ENCODE results near the gene LONP1. TPM values are rescaled to one million over a fixed set of nuclear protein-coding genes. Genes with fewer than 3 reads are reported as not detected.

LONP1 gene
- total RNA-seq, 1 donor from 2014 or later, result 77.8 TPM

DNA sequence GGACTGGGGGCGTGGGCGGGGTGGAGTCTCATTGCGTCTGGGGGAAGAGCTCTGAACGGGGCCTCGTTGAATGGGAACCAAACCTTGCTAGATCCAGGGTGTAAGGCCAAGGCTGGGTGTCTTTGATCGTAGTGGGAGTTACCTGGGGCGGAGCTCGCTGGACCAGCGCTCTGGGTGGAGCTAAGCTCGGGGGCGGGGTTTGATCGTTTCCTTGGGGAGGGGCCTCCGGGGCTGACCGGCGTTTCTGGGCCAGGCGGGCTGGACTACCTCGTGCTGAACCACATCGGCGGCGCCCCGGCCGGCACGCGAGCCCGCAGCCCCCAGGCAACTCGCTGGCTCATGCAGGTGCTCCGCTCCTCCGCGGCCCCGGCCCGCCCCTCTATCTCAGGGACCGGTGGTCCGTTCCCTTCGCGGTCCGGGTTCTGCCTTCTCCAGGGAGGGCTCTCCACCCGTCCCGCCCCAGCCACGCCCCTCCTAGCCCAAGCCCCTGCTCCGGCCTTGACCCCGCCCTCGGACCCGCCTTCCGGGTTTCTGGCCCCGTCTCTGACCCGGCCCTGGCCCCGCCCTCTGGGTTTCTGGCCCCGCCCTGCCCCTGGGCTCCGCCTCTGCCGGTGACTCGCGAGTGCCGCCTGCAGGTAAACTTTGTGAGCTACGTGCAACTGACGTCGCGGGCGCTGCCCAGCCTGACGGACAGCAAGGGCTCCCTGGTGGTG is 33.1 kb downstream of the LONP1 start:
- Histone ChIP-seq H3K4me3 (ENCODE audit: insufficient read depth, low read depth, low read length) (peak overlapping the region; percentile 55), H3K4me1 (ENCODE audit: insufficient read depth, low read length) (peaks cover 2% of the 10 kb centered on the region), H3K9ac (ENCODE audit: low read length) (no peak overlapping the region), H3K4me2 (ENCODE audit: low read length) (peak overlapping the region; percentile 81), H3K36me3 (ENCODE audit: insufficient read depth, low read length) (no peaks in the 10 kb centered on the region), H3K27ac (ENCODE audit: low read depth, low read length) (no peak overlapping the region), H3K9me3 (ENCODE audit: insufficient read depth, low read depth, low read length) (no peaks in the 10 kb centered on the region), H3K79me2 (ENCODE audit: insufficient read depth, low read length) (peaks cover 18% of the 10 kb centered on the region), H2AFZ (ENCODE audit: low read depth, low read length) (peak overlapping the region; percentile 75), H4K20me1 (ENCODE audit: insufficient read depth, low read length) (peaks cover 17% of the 10 kb centered on the region), H3K27me3 (ENCODE audit: insufficient read depth, low read length) (no peaks in the 10 kb centered on the region)
- TF ChIP-seq CTCF (IDR thresholded peaks at IDR 0.05; ENCODE audit: insufficient read depth, low read depth, low read length) (peak; percentile 41), EZH2 (IDR thresholded peaks at IDR 0.05; ENCODE audit: insufficient read depth, low read length) (no peak)
- FAIRE-seq (no peak), DNase-seq (ENCODE audit: low read depth) (peak; percentile 58)
- Mint-ChIP-seq H3K4me1 (ENCODE audit: low read depth, unreplicated experiment) (no peaks in the 10 kb centered on the region), H3K36me3 (ENCODE audit: low read depth, unreplicated experiment) (peaks cover 12% of the 10 kb centered on the region), H3K27ac (ENCODE audit: unreplicated experiment) (no peak overlapping the region), H3K9me3 (ENCODE audit: unreplicated experiment) (peaks cover 3% of the 10 kb centered on the region), H3K27me3 (ENCODE audit: low read depth, unreplicated experiment) (no peaks in the 10 kb centered on the region), H3K4me3 (ENCODE audit: unreplicated experiment) (peak overlapping the region; percentile 73)

GRCh38 chr19:5686326-5686646 is 33.7 kb downstream of the LONP1 start:
- Histone ChIP-seq H2AFZ (ENCODE audit: low read depth, low read length) (peak overlapping the region; percentile 69), H3K27me3 (ENCODE audit: insufficient read depth, low read length) (no peaks in the 10 kb centered on the region), H3K27ac (ENCODE audit: low read depth, low read length) (no peak overlapping the region), H3K4me1 (ENCODE audit: insufficient read depth, low read length) (no peaks in the 10 kb centered on the region), H4K20me1 (ENCODE audit: insufficient read depth, low read length) (peaks cover 17% of the 10 kb centered on the region), H3K4me2 (ENCODE audit: low read length) (peak overlapping the region; percentile 81), H3K4me3 (ENCODE audit: insufficient read depth, low read depth, low read length) (no peak overlapping the region), H3K36me3 (ENCODE audit: insufficient read depth, low read length) (no peaks in the 10 kb centered on the region), H3K79me2 (ENCODE audit: insufficient read depth, low read length) (peaks cover 13% of the 10 kb centered on the region), H3K9ac (ENCODE audit: low read length) (no peak overlapping the region), H3K9me3 (ENCODE audit: insufficient read depth, low read depth, low read length) (no peaks in the 10 kb centered on the region)
- Mint-ChIP-seq H3K27me3 (ENCODE audit: low read depth, unreplicated experiment) (no peaks in the 10 kb centered on the region), H3K4me1 (ENCODE audit: low read depth, unreplicated experiment) (peaks cover 4% of the 10 kb centered on the region), H3K9me3 (ENCODE audit: unreplicated experiment) (peaks cover 3% of the 10 kb centered on the region), H3K4me3 (ENCODE audit: unreplicated experiment) (peak overlapping the region; percentile 73), H3K27ac (ENCODE audit: unreplicated experiment) (no peak overlapping the region), H3K36me3 (ENCODE audit: low read depth, unreplicated experiment) (peaks cover 12% of the 10 kb centered on the region)
- no peak for DNase-seq (ENCODE audit: low read depth)
- TF ChIP-seq EZH2 (IDR thresholded peaks at IDR 0.05; ENCODE audit: insufficient read depth, low read length) (no peak), CTCF (IDR thresholded peaks at IDR 0.05; ENCODE audit: insufficient read depth, low read depth, low read length) (no peak)
- FAIRE-seq, result no peak

- Mint-ChIP-seq H3K4me3 (ENCODE audit: unreplicated experiment) (no peak overlapping the region), H3K27me3 (ENCODE audit: low read depth, unreplicated experiment) (no peaks in the 10 kb centered on the region), H3K36me3 (ENCODE audit: low read depth, unreplicated experiment) (peaks cover 3% of the 10 kb centered on the region), H3K27ac (ENCODE audit: unreplicated experiment) (no peak overlapping the region), H3K9me3 (ENCODE audit: unreplicated experiment) (peaks cover 3% of the 10 kb centered on the region), H3K4me1 (ENCODE audit: low read depth, unreplicated experiment) (peaks cover 4% of the 10 kb centered on the region)
- Histone ChIP-seq H3K4me1 (ENCODE audit: insufficient read depth, low read length) (no peaks in the 10 kb centered on the region), H3K9ac (ENCODE audit: low read length) (no peak overlapping the region), H3K4me2 (ENCODE audit: low read length) (no peak overlapping the region), H4K20me1 (ENCODE audit: insufficient read depth, low read length) (peaks cover 6% of the 10 kb centered on the region), H2AFZ (ENCODE audit: low read depth, low read length) (no peak overlapping the region), H3K36me3 (ENCODE audit: insufficient read depth, low read length) (no peaks in the 10 kb centered on the region), H3K27ac (ENCODE audit: low read depth, low read length) (no peak overlapping the region), H3K9me3 (ENCODE audit: insufficient read depth, low read depth, low read length) (no peaks in the 10 kb centered on the region), H3K79me2 (ENCODE audit: insufficient read depth, low read length) (peaks cover 4% of the 10 kb centered on the region), H3K4me3 (ENCODE audit: insufficient read depth, low read depth, low read length) (no peak overlapping the region), H3K27me3 (ENCODE audit: insufficient read depth, low read length) (no peaks in the 10 kb centered on the region)
- FAIRE-seq (no peak), DNase-seq (ENCODE audit: low read depth) (no peak)
- TF ChIP-seq EZH2 (IDR thresholded peaks at IDR 0.05; ENCODE audit: insufficient read depth, low read length) (no peak), CTCF (IDR thresholded peaks at IDR 0.05; ENCODE audit: insufficient read depth, low read depth, low read length) (no peak)
Measured at GRCh38 chr19:5684694-5685430, 35.1 kb downstream of the LONP1 start.
